SU-DHL-6 (cell line): ENCODE measurements around the gene ZNF341.
A peak's percentile ranks its signal among the peaks of the same experiment; 100 is the strongest.

ENCODE experiments used
- H2AFZ ChIP-seq: fragments of 200-600 bp; sonication (generic); 2 replicates; pipeline ENCODE4 v1.6.1; 2014; ENCODE audit warnings: low read depth, mild to moderate bottlenecking, moderate library complexity, mixed read lengths, antibody characterized with exemption, low read length; ENCODE audit not compliant: severe bottlenecking
- H3F3A ChIP-seq: fragments of 200-600 bp; shearing (Covaris generic); 2 replicates; pipeline ENCODE4 v1.6.0; 2016; ENCODE audit warnings: antibody characterized with exemption, mild to moderate bottlenecking; ENCODE audit not compliant: insufficient read depth
- H3K27ac ChIP-seq: fragments of 200-600 bp; sonication (generic); 2 replicates; pipeline ENCODE4 v1.5.1; 2016; ENCODE audit warnings: low read depth, mild to moderate bottlenecking, low read length, moderate library complexity, mixed read lengths
- H3K27me3 ChIP-seq: fragments of 200-600 bp; sonication (generic), shearing (Covaris generic); 2 replicates; pipeline ENCODE4 v1.6.0; 2014; ENCODE audit warnings: mild to moderate bottlenecking, low read length
- H3K36me3 ChIP-seq: fragments of 200-600 bp; sonication (generic); 2 replicates; pipeline ENCODE4 v1.6.1; 2014; ENCODE audit warnings: mild to moderate bottlenecking, low read length, mixed read lengths
- H3K4me2 ChIP-seq: fragments of 300-600, 200-600 bp; shearing (Covaris generic), sonication (generic); 2 replicates; pipeline ENCODE4 v1.6.0; 2014; ENCODE audit warnings: low read length, low read depth, mild to moderate bottlenecking; ENCODE audit not compliant: poor library complexity, severe bottlenecking
- H3K4me3 ChIP-seq: fragments of 200-600 bp; sonication (generic); 2 replicates; pipeline ENCODE4 v1.5.1; 2014; ENCODE audit warnings: antibody characterized with exemption, low read length, mild to moderate bottlenecking, mixed read lengths; ENCODE audit not compliant: insufficient read depth, poor library complexity, severe bottlenecking
- H3K79me2 ChIP-seq: fragments of 200-600 bp; sonication (generic); 2 replicates; pipeline ENCODE4 v1.6.1; 2014; ENCODE audit warnings: mild to moderate bottlenecking, low read length, moderate library complexity; ENCODE audit not compliant: insufficient read depth
- H3K9ac ChIP-seq: fragments of 200-600 bp; sonication (generic); 2 replicates; pipeline ENCODE4 v1.7.0; 2014; ENCODE audit warnings: mild to moderate bottlenecking, low read length
- H3K9me2 ChIP-seq: fragments of 200-600 bp; sonication (generic); replicated peaks from 2 replicates; pipeline ENCODE4 v1.6.1; 2014; ENCODE audit warnings: low read length; ENCODE audit not compliant: insufficient read depth
- H3K9me3 ChIP-seq: fragments of 200-600 bp; sonication (generic); 2 replicates; pipeline ENCODE4 v1.6.1; 2014; ENCODE audit warnings: low read length, mixed read lengths; ENCODE audit not compliant: insufficient read depth
- H4K20me1 ChIP-seq: fragments of 200-600 bp; sonication (generic); 2 replicates; pipeline ENCODE4 v1.6.1; 2014; ENCODE audit warnings: low read depth, mild to moderate bottlenecking, antibody characterized with exemption, low read length, moderate library complexity, mixed read lengths
- CTCF ChIP-seq: fragments of 200-600 bp; sonication (generic); IDR thresholded peaks from one replicate; pipeline ENCODE4 v1.5.1; 2017; ENCODE audit warnings: antibody characterized with exemption, mild to moderate bottlenecking, low read length, moderate library complexity; ENCODE audit not compliant: insufficient read depth, poor library complexity, severe bottlenecking
- EZH2phosphoT487 ChIP-seq: fragments of 200-600 bp; sonication (generic), shearing (Covaris generic); conservative IDR thresholded peaks from 2 replicates; pipeline ENCODE4 v1.6.1; 2018; ENCODE audit warnings: mild to moderate bottlenecking, antibody characterized with exemption, low read length, moderate library complexity, mixed read lengths

The ZNF341 gene

GRCh38 chr20:33837096-33837830 lies 105.5 kb downstream of the ZNF341 start:
- no peaks in the 10 kb centered on the region; the same call in 1 of the 2 replicates for H3K36me3 ChIP-seq
- H2AFZ ChIP-seq: no peak overlapping the region
- peak overlapping the region; percentile 12 for H3K4me2 ChIP-seq
- H3K9me3 ChIP-seq: no peaks in the 10 kb centered on the region
- H3K27ac ChIP-seq: peak overlapping the region; percentile 19; the same call in 1 of the 2 replicates
- H3K27me3 ChIP-seq: no peaks in the 10 kb centered on the region
- H3K9me2 ChIP-seq: no peaks in the 10 kb centered on the region
- peaks cover 100% of the 10 kb centered on the region for H3K79me2 ChIP-seq
- H3F3A ChIP-seq: peaks cover 4% of the 10 kb centered on the region; the same call in 1 of the 2 replicates
- H3K9ac ChIP-seq: no peak overlapping the region
- TF ChIP-seq CTCF (no peak), EZH2phosphoT487 (no peak)
- no peaks in the 10 kb centered on the region; the same call in 1 of the 2 replicates for H4K20me1 ChIP-seq
- no peak overlapping the region for H3K4me3 ChIP-seq

GRCh38 chr20:33838035-33838864 lies 106.5 kb downstream of the ZNF341 start:
- Histone ChIP-seq H3K4me3 (no peak overlapping the region), H2AFZ (no peak overlapping the region), H4K20me1 (no peaks in the 10 kb centered on the region; the same call in 1 of the 2 replicates), H3K79me2 (peaks cover 100% of the 10 kb centered on the region), H3F3A (peaks cover 7% of the 10 kb centered on the region), H3K4me2 (peak overlapping the region; percentile 12), H3K9me3 (no peaks in the 10 kb centered on the region), H3K27me3 (no peaks in the 10 kb centered on the region), H3K36me3 (no peaks in the 10 kb centered on the region; the same call in 1 of the 2 replicates), H3K9me2 (no peaks in the 10 kb centered on the region), H3K27ac (0 out of 2 replicates have a peak overlapping the region, but pooled peaks have one; percentile 19), H3K9ac (no peak overlapping the region)
- TF ChIP-seq EZH2phosphoT487: no peak

GRCh38 chr20:33839591-33839990 lies 107.8 kb downstream of the ZNF341 start:
- no peaks in the 10 kb centered on the region; the same call in 1 of the 2 replicates for H4K20me1 ChIP-seq
- no peak overlapping the region for H3K27ac ChIP-seq
- no peak overlapping the region for H3K4me2 ChIP-seq
- TF ChIP-seq CTCF (no peak), EZH2phosphoT487 (no peak)
- H3K79me2 ChIP-seq: peaks cover 100% of the 10 kb centered on the region
- H3K27me3 ChIP-seq: no peaks in the 10 kb centered on the region
- no peak overlapping the region for H2AFZ ChIP-seq
- H3F3A ChIP-seq: peaks cover 12% of the 10 kb centered on the region
- H3K9me2 ChIP-seq: no peaks in the 10 kb centered on the region
- no peaks in the 10 kb centered on the region; the same call in 1 of the 2 replicates for H3K36me3 ChIP-seq
- H3K4me3 ChIP-seq: no peak overlapping the region
- H3K9me3 ChIP-seq: no peaks in the 10 kb centered on the region
- H3K9ac ChIP-seq: no peak overlapping the region
